ENCODE measurements around the gene FIGN.

GRCh38 chr2:163764566-163764965 is 28.8 kb upstream of the FIGN start:
- no peak for TF ChIP-seq REST (IDR thresholded peaks at IDR 0.05; ENCODE audit: low read depth, low read length)
- TF ChIP-seq ZNF274 (IDR thresholded peaks at IDR 0.05; ENCODE audit: insufficient read depth, insufficient read length), result no peak
- TF ChIP-seq CTCF (IDR thresholded peaks at IDR 0.05 in 2 of 3, conservative IDR thresholded peaks at IDR 0.05 in 1 of 3; ENCODE audit: control insufficient read depth in 2 of 3, extremely low read depth in 1 of 3, insufficient read depth in 1 of 3, low read depth in 3 of 3, low read length in 3 of 3), result no peak
- no peak for TF ChIP-seq EZH2 (IDR thresholded peaks at IDR 0.05; ENCODE audit: borderline replicate concordance, control insufficient read depth, low read depth, low read length)
- TF ChIP-seq MTA2 (IDR thresholded peaks at IDR 0.05; ENCODE audit: low read depth), result no peak
